HG03039 (cell line): ENCODE data around the gene MLC1.

Experiments used
- ATAC-seq: cut with Tn5 transposase; IDR thresholded peaks from one replicate; pipeline ENCODE4 v1.9.1; 2021; ENCODE audit warnings: mild to moderate bottlenecking, moderate library complexity; ENCODE audit not compliant: unreplicated experiment

The MLC1 gene

DNA sequence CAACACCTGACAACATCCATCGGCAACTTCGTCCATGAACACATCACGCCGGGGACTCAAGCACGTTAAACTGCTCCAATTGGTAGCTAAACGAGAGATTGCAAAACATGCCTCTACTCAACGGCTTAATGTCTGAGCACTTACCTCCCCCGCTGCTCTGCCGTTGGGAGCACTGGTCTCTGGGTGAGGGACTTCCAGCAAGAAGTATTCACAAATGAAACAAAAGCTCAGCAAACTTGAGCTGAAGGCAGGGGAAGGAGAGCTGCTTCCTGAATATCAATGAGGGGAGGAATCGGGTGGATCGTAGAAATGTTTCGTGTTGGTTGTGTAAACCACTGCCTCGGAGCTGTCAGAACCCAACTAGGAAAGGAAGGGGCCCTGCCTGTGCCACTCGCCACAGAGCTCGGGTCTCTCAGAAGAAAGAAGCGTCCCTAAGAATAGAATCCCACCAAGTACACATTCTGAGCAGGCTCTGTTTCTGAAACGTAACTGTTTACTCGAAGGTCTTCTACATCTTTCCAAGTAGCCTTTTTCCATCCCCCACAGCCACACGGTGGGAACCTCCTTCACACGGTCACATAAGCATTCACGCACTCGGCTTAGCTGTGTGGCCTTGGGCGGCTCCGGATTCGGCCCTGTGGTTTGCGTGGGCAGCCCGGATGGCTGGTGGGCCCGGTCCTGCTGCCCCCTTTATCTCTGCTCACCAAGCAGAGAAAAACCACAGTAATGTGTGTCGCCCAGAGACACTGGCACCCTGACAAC, at the start of gene MLC1:
Gene MLC1 (minus strand): TSS at position 216 of the 762 bp plus-strand sequence. CDS start 524 bp downstream, outside the sequence.
- no peak for ATAC-seq

DNA sequence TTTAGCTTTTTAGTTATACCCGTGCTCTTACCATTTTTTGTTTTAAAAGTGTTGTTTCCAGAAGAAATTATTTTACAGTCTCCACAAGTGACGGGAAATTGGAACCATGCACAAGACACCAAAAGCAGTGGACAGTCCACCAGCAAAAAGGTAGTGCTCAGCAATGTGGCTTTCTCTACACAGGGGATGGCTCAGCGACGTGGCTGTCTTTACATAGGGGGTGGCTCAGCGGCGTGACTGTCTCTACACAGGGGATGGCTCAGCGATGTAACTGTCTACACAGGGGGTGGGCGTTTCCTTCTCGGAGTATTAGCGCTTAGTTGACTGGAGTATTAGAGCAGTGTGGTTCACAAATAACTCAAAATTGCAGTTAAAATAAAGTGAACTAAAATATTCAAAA, 49.3 kb upstream of the MLC1 start:
- ATAC-seq, result no peak

DNA sequence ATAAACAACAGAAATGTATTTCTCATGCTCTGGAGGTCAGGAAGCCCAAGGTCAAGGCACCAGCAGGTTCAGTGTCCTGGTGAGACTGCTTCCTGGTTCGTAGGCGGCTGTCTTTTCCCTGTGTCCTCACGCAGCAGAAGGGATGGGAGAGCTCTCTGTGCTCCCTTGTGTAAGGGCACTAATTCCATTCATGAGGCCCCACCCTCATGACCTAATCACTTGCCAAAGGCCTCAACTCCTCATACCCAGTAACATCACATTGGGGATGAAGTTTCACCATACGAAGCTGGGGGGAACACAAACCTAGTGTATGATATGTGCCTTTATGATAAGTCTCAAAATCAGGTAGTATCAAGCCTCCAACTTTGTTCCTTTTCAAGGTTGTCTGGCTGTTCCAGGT, 46.7 kb upstream of the MLC1 start:
- ATAC-seq, result no peak

DNA sequence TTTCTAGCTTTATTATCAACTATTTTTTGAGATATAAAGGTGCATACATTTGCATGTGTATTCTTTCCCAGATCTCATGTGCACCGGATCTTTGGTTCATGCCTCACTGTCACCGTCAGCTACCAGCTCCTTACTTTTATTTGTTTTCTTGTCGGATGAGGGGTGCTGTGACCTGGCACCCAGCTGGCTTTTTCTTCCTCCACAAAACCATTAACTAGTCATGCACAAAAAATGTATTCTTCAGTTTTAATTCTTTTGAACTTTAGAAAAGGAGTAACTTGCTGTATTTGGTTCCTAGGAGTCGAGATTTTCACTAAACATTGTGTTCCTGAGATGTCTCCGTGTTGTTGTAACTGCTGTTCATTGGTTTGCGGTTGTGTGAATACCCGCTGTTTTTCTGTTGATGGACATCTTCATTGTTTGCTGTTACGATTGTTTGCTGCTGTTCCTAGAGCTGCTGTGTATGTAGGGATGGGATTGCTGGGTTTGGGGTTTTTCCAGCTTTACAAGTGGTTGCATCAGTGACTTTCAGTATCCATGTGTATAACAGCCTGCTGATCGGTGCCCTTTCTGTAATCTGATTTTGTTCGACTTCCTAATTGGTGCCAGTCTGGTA, 44.0 kb upstream of the MLC1 start:
- no peak for ATAC-seq

DNA sequence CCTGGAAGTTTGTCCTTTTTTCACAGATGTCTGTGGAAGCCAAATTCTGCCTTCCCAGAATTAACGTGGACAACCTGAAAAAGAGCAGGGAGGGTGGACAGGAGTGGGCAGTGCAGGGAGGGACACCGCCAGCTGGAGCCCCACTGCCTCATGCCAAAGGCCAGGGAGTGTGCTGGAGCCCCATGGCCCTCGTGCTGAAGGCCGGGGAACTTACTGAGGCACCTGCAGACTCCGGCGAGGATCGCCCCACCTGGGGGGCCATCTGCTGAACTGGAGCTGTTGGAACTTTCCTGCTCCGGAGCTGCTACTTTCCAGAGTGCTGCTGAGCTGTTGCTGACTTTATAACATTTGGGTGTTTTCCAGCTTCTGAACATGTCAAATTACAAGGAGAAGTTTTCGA, 39.8 kb upstream of the MLC1 start:
- no peak for ATAC-seq

DNA sequence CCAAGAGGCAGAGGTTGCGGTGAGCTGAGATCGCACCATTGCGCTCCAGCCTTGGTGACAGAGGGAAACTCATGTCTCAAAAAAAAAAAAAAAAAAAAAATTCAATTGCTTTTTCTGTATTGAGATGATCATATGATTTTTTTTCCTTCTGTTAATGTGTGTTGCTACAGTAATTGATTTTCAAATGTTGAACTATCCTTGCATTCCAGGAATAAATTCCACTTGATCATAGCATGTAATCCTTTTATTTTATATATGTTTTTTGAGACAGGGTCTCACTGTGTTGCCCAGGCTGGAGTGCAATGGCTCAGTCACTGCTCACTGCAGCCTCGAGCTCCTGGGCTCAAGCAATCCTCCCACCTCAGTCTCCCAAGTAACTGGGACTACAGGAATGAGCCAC, 37.9 kb upstream of the MLC1 start:
- ATAC-seq, result no peak

DNA sequence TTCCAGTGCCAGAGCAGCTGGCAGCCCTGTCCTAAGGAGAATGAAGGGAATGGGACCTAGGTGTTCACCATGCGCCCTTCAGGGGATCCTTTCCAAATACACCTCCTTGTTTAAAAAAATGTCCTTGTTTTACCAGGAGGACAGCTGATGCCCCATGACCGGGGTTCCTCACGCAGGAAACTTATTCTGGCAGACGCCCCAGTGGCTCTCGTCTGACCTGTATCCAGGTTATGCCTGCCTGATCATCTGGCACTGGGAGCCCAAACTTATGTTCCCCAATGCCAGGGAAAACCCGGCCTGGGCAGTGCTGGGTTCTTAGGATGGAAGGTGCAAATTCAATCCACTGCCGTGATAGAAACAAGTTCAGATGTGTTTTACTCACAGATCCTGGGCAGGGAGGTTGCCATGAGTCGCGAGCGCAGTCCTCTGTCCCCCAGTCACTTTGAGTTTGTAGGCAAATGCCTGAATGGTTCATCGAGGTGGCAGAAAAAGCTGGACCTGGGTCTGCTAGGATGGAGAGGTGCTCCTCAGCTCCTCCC, 36.0 kb upstream of the MLC1 start:
- ATAC-seq, result no peak

DNA sequence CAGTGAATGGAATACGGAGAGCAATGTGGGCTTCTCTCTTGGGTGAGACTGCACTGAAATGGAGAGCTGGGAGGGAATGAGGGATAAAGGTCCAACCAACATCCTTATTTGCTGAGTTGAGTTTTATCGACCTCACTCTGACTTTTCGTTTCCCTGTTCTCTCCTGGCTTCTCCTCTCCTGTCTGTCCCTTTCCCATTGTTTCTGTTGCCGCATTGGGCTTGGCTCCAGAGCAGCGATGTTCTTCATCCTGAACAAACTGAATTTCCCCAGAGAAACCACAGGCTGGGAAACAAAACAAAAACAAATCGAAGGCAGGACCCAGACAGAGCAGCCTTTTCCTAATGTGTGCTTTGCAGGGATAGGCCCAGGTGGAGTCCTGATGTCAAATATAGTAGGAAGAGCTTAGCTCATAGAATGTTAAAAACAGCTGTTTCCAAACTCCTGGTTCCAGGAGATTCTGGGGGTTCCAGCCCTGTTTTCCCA, 34.6 kb upstream of the MLC1 start:
- no peak for ATAC-seq

DNA sequence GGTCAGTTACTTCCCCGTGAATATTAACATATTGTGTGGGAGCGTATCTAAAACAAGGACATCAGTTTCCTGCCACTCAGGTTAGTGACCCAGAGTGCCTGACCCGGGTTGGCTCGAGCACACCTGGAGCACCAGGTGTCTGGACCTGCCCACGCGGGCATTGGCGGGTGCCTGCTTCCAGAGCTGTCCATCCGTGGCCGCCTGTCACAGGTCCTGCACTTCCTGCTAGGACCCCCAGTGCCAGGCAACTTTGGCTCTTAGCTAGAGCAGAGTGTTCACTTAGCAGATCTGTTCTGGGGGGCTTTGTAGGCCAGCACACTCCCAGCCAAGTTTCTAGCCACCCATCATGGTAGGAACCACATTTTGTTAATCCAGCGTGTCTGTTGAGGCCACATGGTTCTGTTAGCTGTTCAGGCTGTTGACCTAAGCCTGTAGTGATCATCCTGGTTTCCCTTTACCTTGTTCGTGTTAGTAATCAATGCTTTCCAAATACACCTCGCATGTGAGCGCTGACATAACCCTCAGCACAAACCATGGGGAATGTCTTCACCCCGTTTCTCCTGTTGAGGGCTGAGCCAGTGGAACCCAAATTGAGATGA, 34.0 kb upstream of the MLC1 start:
- ATAC-seq, result no peak

DNA sequence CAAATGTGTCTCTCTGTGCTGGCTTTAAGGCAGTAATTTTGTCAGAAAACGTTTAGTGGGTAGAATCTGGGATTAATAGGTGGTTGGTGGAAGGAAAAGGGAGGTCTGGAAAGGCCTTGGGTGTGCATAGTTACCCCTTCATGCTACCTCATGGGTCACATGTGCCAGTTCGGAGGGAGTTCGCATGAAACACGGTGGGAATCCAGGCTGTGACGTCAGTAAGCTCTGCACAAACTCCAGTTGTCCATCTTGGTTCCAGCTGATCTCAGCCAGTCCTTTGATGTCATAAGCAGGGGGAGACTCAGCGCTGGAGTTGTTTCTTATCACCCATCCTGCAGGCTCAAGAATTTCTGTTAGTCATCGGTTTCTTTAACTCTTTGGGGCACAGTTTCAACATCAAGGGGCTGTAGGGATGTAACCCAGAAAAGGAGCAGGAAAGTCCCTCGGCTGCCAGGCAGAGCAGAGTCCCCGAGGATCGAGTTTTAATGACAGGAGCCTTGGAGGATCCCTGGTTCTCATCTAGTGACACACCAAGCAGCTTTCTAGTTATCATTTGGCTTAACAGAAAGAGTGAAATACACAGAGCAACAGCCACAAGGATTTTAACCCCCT, 33.4 kb upstream of the MLC1 start:
- ATAC-seq, result no peak

DNA sequence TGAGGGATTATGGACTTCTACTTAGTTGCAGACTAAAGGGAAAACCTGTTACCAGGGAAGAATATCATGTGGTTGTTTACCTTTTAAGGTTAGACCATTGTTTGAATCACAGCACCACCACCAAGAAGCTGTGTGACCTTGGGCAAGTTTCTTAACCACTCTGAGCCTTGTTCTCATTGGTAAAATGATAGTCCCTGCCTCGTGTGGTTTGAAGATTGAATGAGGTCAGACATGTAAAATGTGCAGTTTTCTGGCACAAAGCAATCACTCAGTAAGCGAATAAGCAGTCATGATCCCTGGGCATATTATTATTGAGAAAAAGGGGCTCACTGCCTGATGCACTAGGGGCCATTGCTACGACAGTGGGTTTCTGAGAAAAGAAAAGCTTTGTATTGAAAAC, 32.9 kb upstream of the MLC1 start:
- no peak for ATAC-seq

DNA sequence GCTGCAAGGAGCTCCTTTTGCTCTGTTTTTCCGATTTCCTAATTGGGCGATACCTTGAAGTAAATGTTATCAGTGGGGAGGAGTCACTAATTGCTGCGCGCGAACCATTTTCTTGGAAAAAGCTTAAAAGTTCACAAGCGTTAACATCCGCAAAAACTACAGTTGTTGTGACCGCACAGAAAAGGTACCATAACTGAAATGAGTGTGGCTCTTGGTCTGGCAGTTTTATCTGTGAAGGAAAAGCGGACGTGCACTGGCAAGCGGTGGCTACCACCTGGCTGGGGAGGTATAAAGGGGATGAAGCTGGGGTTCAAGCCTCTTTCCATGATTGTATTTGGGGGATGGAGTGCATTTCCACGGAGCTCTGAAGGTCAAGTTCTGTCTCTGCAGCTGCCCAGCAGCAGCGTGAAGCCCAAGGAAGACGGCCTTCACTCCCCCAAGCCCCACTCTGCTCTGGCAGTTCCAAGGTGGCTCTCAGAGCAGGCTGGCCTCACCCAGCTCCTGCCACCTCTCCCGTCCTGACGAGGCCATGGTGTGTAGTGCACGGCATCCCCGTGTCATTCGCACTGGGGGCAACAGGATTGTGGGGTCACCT, 32.0 kb upstream of the MLC1 start:
- no peak for ATAC-seq

DNA sequence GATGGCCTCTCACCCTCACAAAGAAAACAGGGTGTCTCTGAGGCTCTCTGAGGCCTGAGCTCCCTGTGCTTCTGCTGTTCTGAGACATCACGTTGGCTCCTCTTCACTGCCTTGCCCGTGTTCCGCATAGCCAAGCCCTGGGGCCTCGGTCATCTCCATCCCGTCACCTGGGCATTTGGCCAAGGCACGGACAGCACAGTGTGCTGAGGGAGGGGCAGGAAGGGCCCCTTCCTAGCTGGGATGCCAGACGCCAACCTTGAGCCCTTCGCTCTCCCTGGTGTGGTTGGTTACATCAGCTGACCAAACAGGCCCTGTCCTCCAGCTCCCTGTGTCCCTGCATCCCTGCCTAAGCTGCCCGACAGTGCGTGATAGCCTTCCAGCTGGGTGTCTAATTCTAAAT, 30.5 kb upstream of the MLC1 start:
- no peak for ATAC-seq

DNA sequence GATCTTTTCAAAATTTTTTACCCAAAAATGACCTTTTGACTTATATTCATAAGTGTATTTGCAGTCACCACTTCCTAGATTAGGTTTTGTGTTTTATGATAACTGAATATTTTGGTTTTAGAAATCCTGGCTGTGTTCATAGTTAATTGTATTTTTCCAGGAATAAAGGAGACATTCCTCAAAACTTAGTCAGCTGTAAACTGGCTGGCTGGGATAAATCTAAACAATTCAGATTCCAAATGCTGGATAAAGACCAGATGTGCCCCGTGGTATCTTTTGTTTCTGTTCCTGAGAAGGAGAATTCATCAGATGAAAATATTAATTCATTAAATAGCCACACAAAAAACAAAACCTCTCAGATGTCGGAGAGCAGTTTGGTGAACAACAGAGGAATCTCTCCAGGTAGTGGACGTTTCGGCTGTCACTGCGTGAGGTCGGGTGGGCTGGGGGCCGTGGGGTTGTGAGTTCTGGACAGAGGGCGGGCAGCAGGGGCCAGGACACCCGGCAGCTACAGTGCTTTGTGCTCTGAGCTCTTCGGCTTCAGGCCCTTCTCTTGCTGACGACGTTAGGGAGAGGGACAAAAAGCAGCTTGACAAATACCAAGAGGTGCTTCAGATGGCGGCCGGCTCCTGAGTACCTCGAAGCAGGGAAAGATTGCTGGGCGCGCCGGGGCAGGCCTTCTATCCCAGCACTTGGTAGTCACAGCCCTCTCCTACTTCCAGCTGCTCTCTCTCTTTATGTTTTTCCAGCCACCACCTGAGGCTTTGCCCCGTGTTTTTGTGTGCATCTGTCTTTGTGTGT, 29.2 kb upstream of the MLC1 start:
- ATAC-seq, result no peak

DNA sequence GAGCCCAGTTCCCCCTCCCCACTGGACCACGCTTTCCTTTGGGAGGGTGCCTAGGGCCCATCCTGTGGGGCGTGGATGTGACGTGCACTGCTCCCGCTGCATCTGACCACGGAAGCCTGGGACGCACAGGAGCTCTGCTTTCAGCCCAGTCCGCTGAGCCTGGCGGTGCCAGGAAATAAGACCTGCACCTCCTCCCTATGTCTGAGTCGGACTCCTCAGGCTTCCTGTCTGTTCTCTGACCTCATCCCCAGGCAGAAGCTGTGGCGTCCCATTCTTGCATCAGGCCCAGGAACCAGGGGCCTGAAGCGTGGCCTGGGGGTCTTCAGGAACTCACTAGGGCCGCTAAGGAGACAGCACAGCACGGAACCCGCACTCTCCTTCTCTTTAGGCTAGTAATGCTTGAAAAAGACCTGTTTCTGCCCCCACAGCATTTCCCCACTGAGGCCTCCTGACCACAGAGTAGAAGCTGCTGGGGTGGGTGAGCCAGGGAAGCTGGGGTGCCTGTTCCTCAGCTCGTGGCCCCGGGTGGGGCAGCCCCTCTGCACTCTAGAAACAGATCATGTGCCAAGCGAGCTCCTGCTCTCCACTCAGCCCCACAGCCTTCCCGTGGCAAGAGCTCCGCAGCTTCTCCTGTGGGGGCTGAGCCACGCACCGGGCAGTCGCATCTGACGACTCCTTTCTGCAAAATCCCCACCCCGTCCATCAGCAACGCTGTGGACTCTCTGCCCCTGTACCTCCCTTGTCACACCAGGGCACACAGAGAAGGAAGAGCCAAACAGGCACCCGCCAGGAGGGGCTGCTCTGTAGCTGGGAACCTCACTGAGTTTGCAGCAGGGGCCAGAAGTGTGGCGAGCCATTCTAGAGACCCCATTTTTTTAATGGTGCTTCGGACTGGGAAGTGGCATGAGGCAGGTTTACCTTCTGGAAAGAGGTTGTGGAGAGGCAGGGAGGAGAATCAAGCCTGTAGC, 27.2 kb upstream of the MLC1 start:
- no peak for ATAC-seq

DNA sequence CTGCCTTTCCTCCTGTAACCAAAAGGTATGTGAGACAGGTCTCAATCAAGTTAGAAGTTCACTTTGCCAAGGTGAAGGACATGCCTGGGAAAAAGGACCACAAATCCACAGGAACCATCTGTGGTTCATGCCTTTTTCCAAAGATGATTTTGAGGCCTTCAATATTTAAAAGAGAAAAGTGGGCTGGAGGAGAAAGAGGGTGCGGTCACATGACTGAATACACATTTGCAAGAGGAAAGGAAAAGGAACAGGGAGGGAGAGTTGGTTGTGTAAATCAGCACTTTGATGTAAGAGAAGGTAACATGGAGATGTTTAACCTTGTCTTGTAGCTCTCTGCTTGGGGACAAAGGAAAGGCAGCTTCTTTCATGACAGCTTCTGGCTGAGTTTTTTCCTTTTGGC, 25.8 kb upstream of the MLC1 start:
- no peak for ATAC-seq

DNA sequence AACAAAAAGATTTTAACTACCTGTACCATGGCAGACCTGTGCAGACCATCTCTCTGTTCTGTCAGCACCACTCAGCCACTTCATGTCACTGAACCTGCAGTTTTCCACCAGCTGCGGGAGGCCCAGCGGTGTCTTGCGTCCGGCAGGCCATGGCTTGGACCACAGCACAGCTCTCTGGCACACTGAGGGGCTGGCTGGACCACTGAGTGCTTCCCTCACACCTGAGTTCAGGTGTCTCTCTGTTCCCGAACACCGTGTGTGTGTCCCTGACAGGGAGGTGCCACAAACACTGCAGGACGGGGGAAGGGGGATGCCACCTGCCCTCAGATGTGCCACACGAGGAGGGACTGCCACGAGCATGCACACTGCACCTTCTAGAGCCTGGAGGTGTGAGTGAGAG, 22.3 kb upstream of the MLC1 start:
- ATAC-seq, result no peak

DNA sequence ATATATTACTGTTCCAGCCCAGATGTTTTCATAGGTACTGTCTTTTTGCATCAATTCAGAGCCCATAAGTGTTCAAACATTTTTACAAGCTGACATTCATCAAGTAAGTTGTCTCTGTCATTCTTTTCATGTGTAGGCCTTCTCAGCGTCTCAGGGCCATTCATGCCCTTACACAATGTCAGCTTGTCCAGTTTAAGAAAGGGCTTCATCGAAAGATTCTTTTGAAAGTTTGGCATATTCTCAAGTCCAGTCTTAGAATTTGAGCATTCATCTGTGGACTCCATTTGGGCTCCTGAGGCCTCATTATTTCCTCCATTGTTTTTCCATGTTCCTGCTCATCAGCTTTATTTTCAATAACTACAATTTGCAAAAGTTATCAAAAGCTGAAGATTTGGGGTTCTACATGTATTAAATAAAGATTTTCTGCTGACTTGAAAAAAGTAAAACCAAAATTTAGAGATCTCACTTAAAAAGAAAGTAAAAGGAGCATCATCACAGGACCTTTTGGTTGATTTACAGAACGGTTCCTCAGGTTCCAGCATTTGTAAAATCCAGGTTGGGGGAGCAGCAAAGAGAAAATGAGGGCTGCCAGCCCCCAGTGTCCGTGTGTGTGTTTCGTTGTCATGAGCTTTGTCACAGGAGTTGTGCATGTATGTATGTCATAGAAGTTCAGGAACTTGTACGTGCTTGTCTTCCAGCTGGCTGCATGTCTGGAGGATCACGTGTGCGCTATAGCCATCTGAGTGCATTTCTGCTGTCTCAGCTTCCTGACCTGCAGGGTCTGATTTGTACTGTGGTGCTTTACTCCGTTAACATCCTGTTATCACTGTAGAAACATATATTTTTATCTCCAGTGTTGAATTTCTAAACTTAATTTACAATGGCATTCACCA, 20.2 kb upstream of the MLC1 start:
- no peak for ATAC-seq
